Inflammatory macrophage (primary cell): ENCODE measurements around the gene RPS8.
"Not testable (repeated sequence)": the region's sequence is repeated elsewhere in the genome, so short reads cannot be mapped to it uniquely, and the experiment has no call there.

Source experiments
- DNase-seq, 2 donors: peaks; one replicate each; pipeline ENCODE4 v3.0.0-alpha.2; 2020 to 2022

RPS8 gene

DNA sequence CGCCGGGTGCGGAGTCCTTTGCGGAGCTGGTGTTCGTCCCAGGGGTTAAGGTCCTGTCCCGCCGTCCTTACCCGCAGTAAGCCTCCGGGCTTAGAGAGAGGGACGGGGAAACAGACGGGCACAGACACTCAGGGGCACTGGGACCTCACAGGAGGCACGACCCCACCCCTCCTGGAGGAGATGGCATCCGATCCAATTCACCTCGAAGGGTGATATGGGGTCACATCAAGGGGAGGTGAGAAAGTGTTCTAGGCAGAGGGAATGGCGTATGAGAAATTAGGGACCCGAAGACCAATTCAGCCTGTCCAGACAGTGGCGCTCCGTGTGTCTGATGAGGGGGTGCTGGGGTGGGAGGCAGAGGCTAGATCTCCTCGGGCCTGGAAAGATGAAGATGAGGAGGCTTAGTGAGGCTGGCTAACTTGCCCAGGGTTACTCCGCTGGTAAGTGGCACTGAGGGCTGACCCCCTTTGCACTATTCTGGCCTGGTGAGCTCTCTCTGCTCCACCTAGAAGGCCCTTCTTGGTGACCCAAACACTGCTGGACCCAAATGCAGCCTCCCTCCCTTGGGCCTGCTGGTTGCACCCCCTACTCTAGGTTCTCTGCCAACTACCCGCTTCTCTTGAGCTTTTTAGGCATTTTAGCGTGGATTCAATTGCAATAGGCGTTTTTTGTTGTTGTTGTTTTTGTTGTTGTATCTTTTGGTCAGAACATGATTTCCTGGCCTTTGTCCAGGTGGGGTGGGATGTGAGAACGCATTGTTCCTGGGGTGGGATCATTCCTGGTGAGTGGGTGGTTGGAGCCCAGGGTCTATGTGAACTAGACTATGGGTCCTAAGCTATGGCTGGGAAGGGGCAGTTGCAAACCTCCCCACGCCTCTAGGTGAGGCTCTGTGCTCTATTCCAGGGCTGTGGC, 45.2 kb downstream of the RPS8 start:
- no peak for DNase-seq

DNA sequence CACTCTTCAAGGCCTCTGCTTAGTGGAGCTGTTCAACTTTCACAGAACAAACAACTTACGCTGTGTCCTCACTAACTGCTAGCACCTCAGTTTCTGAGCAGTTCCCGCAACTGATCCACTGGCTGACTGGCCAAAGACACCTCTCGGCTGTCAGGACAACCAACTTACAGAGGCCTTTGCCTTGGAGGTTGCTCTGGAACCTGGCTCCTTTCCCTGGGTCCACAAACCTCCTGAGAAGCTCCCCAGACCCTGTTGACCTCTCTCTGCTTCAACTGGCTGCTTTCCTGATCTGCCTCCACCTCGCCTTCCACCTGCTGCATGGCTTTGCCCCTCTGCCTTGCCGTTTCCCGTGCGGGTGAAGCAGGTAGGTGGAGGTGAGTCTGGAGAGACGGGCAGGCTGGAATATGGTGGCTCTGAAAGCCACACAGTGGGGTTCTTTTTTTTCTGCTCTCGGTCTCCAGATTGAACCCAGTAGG, 45.9 kb downstream of the RPS8 start:
- DNase-seq = no peak

DNA sequence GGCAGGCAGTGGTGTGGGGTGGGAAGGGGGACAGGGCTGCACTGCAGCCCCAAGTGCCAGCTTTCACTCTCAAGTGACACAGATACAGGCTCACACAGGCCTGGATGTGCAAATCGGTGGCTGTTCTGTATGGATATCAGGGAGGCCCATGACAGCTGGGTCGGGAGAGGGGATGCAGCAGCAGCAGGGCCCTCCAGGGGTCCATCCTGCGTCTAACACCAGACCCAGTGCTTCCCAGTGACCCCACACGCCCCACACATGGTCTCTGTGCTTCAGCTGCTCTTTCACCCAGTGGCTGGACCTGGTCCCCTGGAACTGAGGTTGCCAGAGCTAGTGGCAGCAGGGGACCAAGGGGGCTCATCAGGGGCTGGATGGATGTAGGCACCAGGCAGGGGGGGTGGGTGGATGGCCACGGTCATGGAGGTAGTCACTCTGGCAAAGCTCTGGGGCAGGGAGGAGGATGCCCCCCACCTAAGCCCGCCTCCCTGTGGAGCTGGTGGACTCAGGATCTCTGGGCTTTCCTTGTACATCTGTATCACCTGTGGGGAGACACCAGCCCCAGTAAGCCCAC, 46.9 kb downstream of the RPS8 start:
- DNase-seq = no peak

DNA sequence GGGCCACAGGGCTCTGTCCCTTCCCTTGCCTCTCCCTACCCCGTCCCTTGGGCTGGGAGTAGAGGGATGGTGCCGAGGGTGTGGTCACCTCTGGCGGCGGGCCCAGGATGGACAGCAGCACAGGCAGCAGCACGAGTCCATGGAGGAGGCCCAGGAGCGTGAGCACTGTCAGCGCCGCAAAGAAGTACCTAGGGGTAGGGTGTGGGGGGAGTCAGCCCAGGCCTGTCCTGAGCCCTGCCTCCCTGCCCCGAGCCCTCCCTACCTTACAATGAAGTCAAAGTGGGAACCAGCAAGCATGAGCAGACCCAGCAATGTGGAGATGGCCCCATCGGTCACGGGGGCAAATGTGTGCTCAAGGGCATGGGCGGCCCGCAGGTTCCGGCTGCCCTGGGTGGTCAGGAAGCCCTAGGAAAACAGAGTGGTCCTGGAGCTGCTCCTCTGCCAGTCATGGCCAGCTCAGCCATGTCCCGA, 47.7 kb downstream of the RPS8 start:
- no peak for DNase-seq

DNA sequence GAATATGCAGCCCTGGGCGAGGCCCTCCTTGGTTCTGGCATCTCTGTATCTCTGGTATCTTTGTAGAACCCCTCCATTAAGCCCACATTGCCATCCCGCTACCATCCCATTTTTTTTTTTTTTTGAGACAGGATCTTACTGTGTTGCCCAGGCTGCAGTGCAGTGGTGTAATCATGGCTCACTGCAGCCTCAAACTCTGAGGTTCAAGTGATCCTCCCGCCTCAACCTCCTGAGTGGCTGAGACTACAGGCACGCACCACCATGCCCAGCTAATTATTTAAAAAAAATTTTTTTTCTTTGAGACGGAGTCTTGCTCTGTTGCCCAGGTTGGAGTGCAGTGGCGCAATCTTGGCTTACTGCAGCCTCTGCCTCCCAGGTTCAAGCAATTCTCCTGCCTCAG, 49.1 kb downstream of the RPS8 start:
- not testable (repeated sequence) for DNase-seq

DNA sequence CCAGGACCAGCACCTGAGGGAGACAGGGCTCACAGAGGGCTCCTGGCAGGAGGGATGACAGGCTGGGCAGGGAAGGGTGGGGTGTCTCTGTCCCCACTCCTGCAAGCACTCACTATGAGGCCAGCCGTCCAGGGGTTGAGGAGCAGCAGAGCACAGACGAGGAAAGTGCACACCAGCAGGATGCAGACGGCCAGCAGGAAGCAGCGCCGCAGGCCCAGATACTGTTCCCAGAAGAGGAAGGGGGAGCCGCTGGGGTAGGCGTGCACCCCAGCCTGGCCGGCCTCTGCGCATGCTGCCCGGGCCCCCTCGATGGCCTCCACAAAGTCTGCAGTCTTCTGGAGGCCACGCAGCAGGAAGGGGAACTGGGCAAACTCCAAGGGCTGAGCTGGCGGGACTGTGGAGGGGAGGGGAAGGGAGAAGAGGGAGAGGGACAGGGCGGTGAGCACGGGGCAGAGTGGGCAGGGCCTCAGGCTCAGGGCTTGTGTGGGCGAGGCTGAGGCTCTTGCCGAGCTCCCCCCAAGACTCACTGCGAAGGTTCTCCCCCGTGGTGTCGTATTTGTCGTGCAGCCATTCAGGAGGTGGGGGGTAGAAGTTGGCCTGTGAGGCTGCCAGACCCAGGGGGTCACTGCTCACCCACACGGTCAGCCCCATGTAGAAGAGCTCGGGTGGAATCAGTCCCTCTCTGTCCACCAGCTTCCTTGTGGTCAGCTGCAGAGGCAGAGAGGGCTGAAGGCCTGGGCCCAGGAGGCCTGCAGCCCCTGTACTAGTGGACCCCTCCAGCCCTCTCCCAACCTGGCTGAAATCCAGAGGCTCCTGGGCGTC, 51.2 kb downstream of the RPS8 start:
- DNase-seq = peak; percentile 89 to 92

DNA sequence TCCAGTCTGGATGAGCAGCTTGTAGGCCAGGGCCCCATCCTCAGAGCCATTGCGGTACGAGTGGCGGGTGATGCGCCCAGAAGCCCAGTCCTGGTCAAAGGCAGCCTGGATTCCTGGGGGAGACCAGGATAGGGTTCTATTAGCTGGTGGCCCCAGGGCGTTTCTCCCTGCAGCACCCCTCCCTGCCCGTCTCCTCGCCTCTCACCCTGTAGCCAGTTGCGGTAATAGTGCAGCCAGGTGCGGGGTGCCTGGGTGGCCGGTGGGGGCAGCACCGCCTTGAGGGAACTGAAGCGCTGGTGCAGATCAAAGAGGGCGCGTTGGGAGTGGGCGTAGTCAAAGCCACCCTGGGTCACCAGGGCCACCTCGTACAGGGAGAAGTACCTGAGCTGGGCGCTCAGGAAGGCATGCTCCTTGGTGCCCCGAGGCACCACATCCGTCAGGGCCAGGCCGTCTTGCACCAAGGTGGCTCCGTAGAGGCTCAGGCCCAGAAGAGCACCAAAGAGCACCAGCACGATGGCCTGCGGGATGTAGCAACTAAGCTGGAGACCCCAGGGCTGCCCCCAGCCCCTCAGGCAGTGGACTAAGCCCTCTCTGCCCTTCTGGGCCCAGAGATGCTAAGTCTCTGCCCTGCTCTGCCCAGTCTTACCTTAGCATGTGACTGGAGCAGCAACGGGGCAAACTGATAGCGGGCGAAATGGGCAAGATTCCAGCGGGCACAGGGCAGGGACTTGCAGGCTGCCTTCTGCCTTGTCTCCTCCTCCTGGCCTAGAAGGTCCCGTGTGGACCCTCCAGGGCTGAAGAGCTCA, 52.1 kb downstream of the RPS8 start:
- no peak for DNase-seq

DNA sequence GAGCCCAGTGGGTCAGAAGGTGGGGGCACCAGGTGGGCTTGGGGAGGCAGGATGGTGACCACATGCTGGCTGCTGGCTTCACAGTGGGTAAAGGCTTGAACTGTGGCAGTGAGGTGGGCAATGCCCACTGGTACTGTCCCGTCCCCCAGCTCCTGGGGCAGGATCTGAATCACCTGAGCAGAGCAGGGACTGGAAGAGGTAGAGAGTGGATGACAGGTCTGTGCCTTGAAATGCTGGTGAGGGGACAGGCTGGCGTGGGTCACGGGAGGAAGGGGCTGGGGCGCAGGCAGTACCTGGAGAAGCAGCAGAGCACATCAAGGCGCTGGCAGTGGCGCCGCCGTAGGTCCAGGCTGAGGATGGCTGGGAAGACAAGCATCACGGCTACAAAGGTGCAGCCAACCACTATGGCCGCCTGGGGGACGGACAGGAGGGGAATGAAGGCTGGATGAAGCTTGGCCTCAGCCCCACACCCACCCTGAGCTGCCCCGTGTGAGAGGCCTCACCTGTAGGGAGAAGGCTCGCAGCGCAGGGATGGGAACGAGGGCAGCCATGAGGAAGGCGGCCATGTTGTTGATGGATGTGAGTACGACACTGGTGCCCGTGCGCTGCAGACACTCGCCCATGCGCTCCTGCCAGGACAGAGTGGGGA, 52.8 kb downstream of the RPS8 start:
- DNase-seq = no peak
